Measurements from ENCODE around the gene HK1.

Gene HK1

DNA sequence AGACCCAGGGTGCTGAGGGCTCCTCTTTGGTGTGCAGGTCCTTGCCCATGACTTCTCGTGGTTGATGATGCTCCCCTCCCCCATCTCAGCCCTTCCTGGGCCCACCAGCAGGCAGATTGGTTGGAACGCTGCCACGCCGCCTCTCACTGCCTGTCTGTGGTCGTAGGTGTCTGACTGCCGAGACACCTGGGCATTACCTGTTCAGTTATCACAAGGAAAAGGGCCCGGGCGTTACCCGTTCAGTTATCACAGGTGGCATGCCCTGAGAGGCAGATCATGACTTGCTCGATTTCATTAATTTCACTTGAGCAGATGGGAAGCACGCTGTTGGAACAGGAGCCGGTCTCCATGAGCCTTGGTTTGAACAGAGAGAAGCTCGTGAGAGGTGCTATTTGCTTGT, 95.9 kb downstream of the HK1 start:
- no peak overlapping the region for H3K4me3 ChIP-seq (ENCODE audit: low read depth, low read length)
- DNase-seq (ENCODE audit: low read depth): no peak
- TF ChIP-seq POLR2A (IDR thresholded peaks at IDR 0.05; ENCODE audit: extremely low read depth, insufficient read length) (no peak), MAX (IDR thresholded peaks at IDR 0.05; ENCODE audit: low read depth, low read length) (no peak), MYC (IDR thresholded peaks at IDR 0.05; ENCODE audit: low read depth, low read length) (no peak), CTCF (IDR thresholded peaks at IDR 0.05; ENCODE audit: low read depth, low read length) (no peak)

DNA sequence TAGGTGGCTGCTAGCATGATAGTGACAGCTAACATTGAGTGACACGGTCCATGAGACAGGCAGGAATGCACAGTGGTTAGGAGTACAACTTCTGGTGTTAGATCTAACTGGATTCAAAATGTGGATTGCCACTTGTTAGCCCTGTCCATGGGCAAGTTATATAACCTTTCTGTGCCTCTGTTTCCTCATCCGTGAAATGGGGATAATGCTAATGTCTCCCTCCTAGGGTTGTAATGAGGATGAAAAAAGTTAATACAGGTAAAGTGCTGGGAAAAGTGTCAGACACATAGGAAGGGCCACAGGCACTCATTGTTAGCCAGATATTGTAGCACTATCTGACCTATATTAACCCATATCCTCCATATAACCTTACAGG, 96.6 kb downstream of the HK1 start:
- TF ChIP-seq MYC (IDR thresholded peaks at IDR 0.05; ENCODE audit: low read depth, low read length) (no peak), POLR2A (IDR thresholded peaks at IDR 0.05; ENCODE audit: extremely low read depth, insufficient read length) (no peak), CTCF (IDR thresholded peaks at IDR 0.05; ENCODE audit: low read depth, low read length) (no peak), MAX (IDR thresholded peaks at IDR 0.05; ENCODE audit: low read depth, low read length) (no peak)
- DNase-seq (ENCODE audit: low read depth): no peak
- H3K4me3 ChIP-seq (ENCODE audit: low read depth, low read length): no peak overlapping the region

DNA sequence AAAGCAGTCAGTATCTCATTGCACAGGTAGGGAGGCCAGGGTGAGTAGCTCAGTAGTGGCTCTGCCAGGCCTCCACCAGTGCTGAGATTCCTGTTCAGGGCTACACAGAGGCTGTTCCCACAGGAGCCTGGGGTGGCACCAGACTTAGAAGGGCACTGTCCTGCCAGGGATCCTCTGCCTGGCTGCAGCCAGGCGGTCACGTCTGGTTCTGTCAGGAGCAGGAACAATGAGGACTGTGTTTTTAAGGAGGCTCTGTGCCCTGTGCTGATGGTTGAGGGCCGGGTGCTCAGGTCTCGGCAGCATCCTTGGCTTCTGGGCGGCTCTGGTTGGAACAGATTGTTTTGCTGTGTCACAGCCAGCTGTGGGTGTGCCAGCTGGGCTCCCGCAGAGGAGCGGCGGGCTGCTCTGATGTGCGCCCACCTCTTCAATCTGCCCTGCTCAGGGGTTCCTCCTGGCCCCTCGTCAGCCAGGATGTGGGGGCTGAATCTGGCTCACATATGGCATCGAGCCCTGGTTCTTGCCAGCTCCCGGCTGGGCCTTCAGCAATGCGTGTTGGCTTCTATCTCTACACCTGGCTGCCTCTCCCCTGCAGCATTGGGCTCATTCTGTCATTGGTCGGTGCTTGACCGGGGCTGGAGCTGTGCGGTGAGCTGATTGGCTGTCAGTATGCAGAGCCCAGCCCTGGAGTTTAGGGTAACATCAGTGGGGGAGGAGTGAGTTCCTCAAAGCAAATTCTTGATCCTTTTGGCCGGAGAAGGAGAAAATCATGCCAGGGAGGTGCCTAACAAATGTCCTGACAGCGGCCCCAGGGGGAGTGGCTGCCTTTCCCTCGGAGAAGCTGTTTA, 97.2 kb downstream of the HK1 start:
- no peak overlapping the region for H3K4me3 ChIP-seq (ENCODE audit: low read depth, low read length)
- TF ChIP-seq POLR2A (IDR thresholded peaks at IDR 0.05; ENCODE audit: extremely low read depth, insufficient read length) (no peak), CTCF (IDR thresholded peaks at IDR 0.05; ENCODE audit: low read depth, low read length) (no peak), MAX (IDR thresholded peaks at IDR 0.05; ENCODE audit: low read depth, low read length) (no peak), MYC (IDR thresholded peaks at IDR 0.05; ENCODE audit: low read depth, low read length) (no peak)
- no peak for DNase-seq (ENCODE audit: low read depth)

GRCh38 chr10:69376662-69377061, 98.4 kb downstream of the HK1 start:
- no peak for DNase-seq (ENCODE audit: low read depth)
- H3K4me3 ChIP-seq (ENCODE audit: low read depth, low read length): no peak overlapping the region
- TF ChIP-seq MYC (IDR thresholded peaks at IDR 0.05; ENCODE audit: low read depth, low read length) (no peak), POLR2A (IDR thresholded peaks at IDR 0.05; ENCODE audit: extremely low read depth, insufficient read length) (no peak), CTCF (IDR thresholded peaks at IDR 0.05; ENCODE audit: low read depth, low read length) (no peak), MAX (IDR thresholded peaks at IDR 0.05; ENCODE audit: low read depth, low read length) (no peak)

- no peak overlapping the region for H3K4me3 ChIP-seq (ENCODE audit: low read depth, low read length)
- TF ChIP-seq POLR2A (IDR thresholded peaks at IDR 0.05; ENCODE audit: extremely low read depth, insufficient read length) (no peak), CTCF (IDR thresholded peaks at IDR 0.05; ENCODE audit: low read depth, low read length) (no peak), MAX (IDR thresholded peaks at IDR 0.05; ENCODE audit: low read depth, low read length) (no peak), MYC (IDR thresholded peaks at IDR 0.05; ENCODE audit: low read depth, low read length) (no peak)
- no peak for DNase-seq (ENCODE audit: low read depth)
Observed at GRCh38 chr10:69377191-69377590, 98.9 kb downstream of the HK1 start.

All from NB4 (cell line).